H9 (cell line): ENCODE results near the gene SDK2. TPM values are rescaled to one million over a fixed set of nuclear protein-coding genes. Genes with fewer than 3 reads are reported as not detected.

Experiments used
- DNase-seq: peaks from one replicate; pipeline ENCODE4 v3.0.0-alpha.2; 2017
- H2AFZ ChIP-seq: one replicate; pipeline ENCODE4 v1.6.1; 2013; ENCODE audit warnings: mild to moderate bottlenecking, low read length, control low read depth, moderate library complexity
- H2AK5ac ChIP-seq: 2 replicates; pipeline ENCODE4 v1.6.1; 2013; ENCODE audit warnings: low read length, control low read depth, mixed read lengths; ENCODE audit not compliant: insufficient read length
- H2BK120ac ChIP-seq: one replicate; pipeline ENCODE4 v1.6.1; 2013; ENCODE audit warnings: low read depth, mild to moderate bottlenecking, low read length, control low read depth, inconsistent platforms; ENCODE audit not compliant: poor library complexity, severe bottlenecking
- H2BK12ac ChIP-seq: 2 replicates; pipeline ENCODE4 v1.6.1; 2013; ENCODE audit warnings: low read length, control low read depth, mixed read lengths, low read depth; ENCODE audit not compliant: insufficient read length
- H2BK15ac ChIP-seq: 2 replicates; pipeline ENCODE4 v1.6.1; 2013; ENCODE audit warnings: low read depth, low read length, control low read depth
- H2BK20ac ChIP-seq: one replicate; pipeline ENCODE4 v1.6.1; 2013; ENCODE audit warnings: low read depth, mild to moderate bottlenecking, low read length, control low read depth, inconsistent platforms; ENCODE audit not compliant: poor library complexity, severe bottlenecking
- H2BK5ac ChIP-seq: 2 replicates; pipeline ENCODE4 v1.6.1; 2013; ENCODE audit warnings: low read length, control low read depth, mixed read lengths; ENCODE audit not compliant: insufficient read length
- H3K14ac ChIP-seq: 2 replicates; pipeline ENCODE4 v1.6.1; 2013; ENCODE audit warnings: low read length, control low read depth; ENCODE audit not compliant: insufficient read depth
- H3K18ac ChIP-seq: 2 replicates; pipeline ENCODE4 v1.6.1; 2013; ENCODE audit warnings: low read depth, mild to moderate bottlenecking, mixed read lengths, low read length, control low read depth; ENCODE audit not compliant: insufficient read length
- H3K23ac ChIP-seq: 2 replicates; pipeline ENCODE4 v1.6.1; 2013; ENCODE audit warnings: low read length, control low read depth, mixed read lengths, low read depth; ENCODE audit not compliant: insufficient read length
- H3K23me2 ChIP-seq: 2 replicates; pipeline ENCODE4 v1.6.1; 2013; ENCODE audit warnings: low read depth, mild to moderate bottlenecking, mixed read lengths, low read length, control low read depth; ENCODE audit not compliant: insufficient read length, poor library complexity, severe bottlenecking
- H3K27ac ChIP-seq: 2 replicates; pipeline ENCODE4 v1.5.1; 2013; ENCODE audit warnings: low read length, control low read depth, mixed read lengths, low read depth; ENCODE audit not compliant: insufficient read length
- H3K27me3 ChIP-seq: 2 replicates; pipeline ENCODE4 v1.6.1; 2013; ENCODE audit warnings: low read length, control low read depth, inconsistent platforms; ENCODE audit not compliant: insufficient read depth
- H3K4ac ChIP-seq: 2 replicates; pipeline ENCODE4 v1.6.1; 2013; ENCODE audit warnings: low read depth, mild to moderate bottlenecking, control low read depth, inconsistent platforms, low read length, moderate library complexity
- H3K4me1 ChIP-seq: 2 replicates; pipeline ENCODE4 v1.6.1; 2013; ENCODE audit warnings: low read length, control low read depth, inconsistent platforms; ENCODE audit not compliant: insufficient read depth
- H3K4me2 ChIP-seq: 2 replicates; pipeline ENCODE4 v1.6.1; 2013; ENCODE audit warnings: low read length, control low read depth, mixed read lengths; ENCODE audit not compliant: insufficient read length, insufficient read depth
- H3K56ac ChIP-seq: 2 replicates; pipeline ENCODE4 v1.6.1; 2013; ENCODE audit warnings: low read depth, mild to moderate bottlenecking, mixed read lengths, low read length, control low read depth; ENCODE audit not compliant: insufficient read length
- H3K79me1 ChIP-seq: 2 replicates; pipeline ENCODE4 v1.6.1; 2013; ENCODE audit warnings: low read depth, mild to moderate bottlenecking, moderate library complexity, low read length, control low read depth, inconsistent platforms; ENCODE audit not compliant: insufficient read depth, poor library complexity, severe bottlenecking
- H3K79me2 ChIP-seq: 2 replicates; pipeline ENCODE4 v1.6.1; 2013; ENCODE audit warnings: low read length, control low read depth, inconsistent platforms; ENCODE audit not compliant: insufficient read depth
- H3K9ac ChIP-seq: 2 replicates; pipeline ENCODE4 v1.6.1; 2013; ENCODE audit warnings: low read length, control low read depth, mixed read lengths; ENCODE audit not compliant: insufficient read length; ENCODE audit errors: extremely low read depth
- H3K9me3 ChIP-seq: one replicate; pipeline ENCODE4 v1.6.1; 2013; ENCODE audit warnings: low read depth, low read length, inconsistent platforms; ENCODE audit not compliant: control insufficient read depth
- H3T11ph ChIP-seq: one replicate; pipeline ENCODE4 v1.6.1; 2013; ENCODE audit warnings: mild to moderate bottlenecking, low read length, control low read depth, inconsistent platforms
- H4K20me1 ChIP-seq: one replicate; pipeline ENCODE4 v1.6.1; 2013; ENCODE audit not compliant: control insufficient read depth, insufficient read length, insufficient read depth
- H4K5ac ChIP-seq: 2 replicates; pipeline ENCODE4 v1.6.1; 2013; ENCODE audit warnings: low read depth, mild to moderate bottlenecking, mixed read lengths, low read length, control low read depth; ENCODE audit not compliant: insufficient read length
- H4K8ac ChIP-seq: replicated peaks from 2 replicates; pipeline ENCODE4 v1.6.1; 2013; ENCODE audit warnings: low read length, control low read depth, mixed read lengths, low read depth; ENCODE audit not compliant: insufficient read length
- H4K91ac ChIP-seq: 2 replicates; pipeline ENCODE4 v1.6.1; 2013; ENCODE audit warnings: low read depth, mild to moderate bottlenecking, moderate library complexity, mixed read lengths, low read length, control low read depth; ENCODE audit not compliant: insufficient read length
- H3K27ac Mint-ChIP-seq, 3 experiments: 2 replicates in 2 of 3; 3 replicates in 1 of 3; pipeline ENCODE4 v1.8.0; 2020 to 2021; ENCODE audit warnings: mixed read lengths in 3 of 3, mild to moderate bottlenecking in 1 of 3, moderate library complexity in 1 of 3
- H3K27me3 Mint-ChIP-seq: 2 replicates; pipeline ENCODE4 v1.8.0; 2021; ENCODE audit warnings: low read depth, mild to moderate bottlenecking, moderate library complexity, mixed read lengths
- H3K36me3 Mint-ChIP-seq, 3 experiments: 2 replicates in 2 of 3; 3 replicates in 1 of 3; pipeline ENCODE4 v1.8.0; 2020 to 2021; ENCODE audit warnings: low read depth in 3 of 3, mixed read lengths in 3 of 3; ENCODE audit not compliant: insufficient read depth in 1 of 3
- H3K4me1 Mint-ChIP-seq, 2 experiments: 2 replicates each; pipeline ENCODE4 v1.8.0; 2020; ENCODE audit warnings: mixed read lengths in 2 of 2
- H3K4me3 Mint-ChIP-seq, 2 experiments: 2 replicates in 1 of 2; 3 replicates in 1 of 2; pipeline ENCODE4 v1.8.0; 2020 to 2021; ENCODE audit warnings: mild to moderate bottlenecking in 2 of 2, mixed read lengths in 2 of 2, moderate library complexity in 1 of 2
- H3K9me3 Mint-ChIP-seq, 2 experiments: 2 replicates in 1 of 2; 3 replicates in 1 of 2; pipeline ENCODE4 v1.8.0; 2020; ENCODE audit warnings: mild to moderate bottlenecking in 2 of 2, mixed read lengths in 2 of 2, moderate library complexity in 1 of 2
- WGBS: extraction: QIAGEN DNeasy Blood & Tissue Kit; methylation state at CpG from one replicate; pipeline ENCODE4 v1.1.7; 2013; ENCODE audit warnings: missing lambda C conversion rate, low lambda C conversion rate, mixed read lengths; ENCODE audit not compliant: insufficient read length; ENCODE audit errors: extremely low coverage; 5-methylcytosine and 5-hydroxymethylcytosine counted together
- total RNA-seq: library from RNA; stranded (reverse); gene quantifications from 2 replicates; pipeline ENCODE4 v1.2.1, GENCODE V29; 2021
- TF ChIP-seq, protein P1 (sequence below): fragments of 200-600 bp; sonication (generic); conservative IDR thresholded peaks from 3 replicates; pipeline ENCODE4 v1.8.0; 2021; ENCODE audit warnings: antibody characterized with exemption, mild to moderate bottlenecking

SDK2 gene
- total RNA-seq, 1 experiment from 2014 or later: 9.1 TPM

GRCh38 chr17:73551759-73552158, 92.5 kb downstream of the SDK2 start:
- TF ChIP-seq, protein P1, sequence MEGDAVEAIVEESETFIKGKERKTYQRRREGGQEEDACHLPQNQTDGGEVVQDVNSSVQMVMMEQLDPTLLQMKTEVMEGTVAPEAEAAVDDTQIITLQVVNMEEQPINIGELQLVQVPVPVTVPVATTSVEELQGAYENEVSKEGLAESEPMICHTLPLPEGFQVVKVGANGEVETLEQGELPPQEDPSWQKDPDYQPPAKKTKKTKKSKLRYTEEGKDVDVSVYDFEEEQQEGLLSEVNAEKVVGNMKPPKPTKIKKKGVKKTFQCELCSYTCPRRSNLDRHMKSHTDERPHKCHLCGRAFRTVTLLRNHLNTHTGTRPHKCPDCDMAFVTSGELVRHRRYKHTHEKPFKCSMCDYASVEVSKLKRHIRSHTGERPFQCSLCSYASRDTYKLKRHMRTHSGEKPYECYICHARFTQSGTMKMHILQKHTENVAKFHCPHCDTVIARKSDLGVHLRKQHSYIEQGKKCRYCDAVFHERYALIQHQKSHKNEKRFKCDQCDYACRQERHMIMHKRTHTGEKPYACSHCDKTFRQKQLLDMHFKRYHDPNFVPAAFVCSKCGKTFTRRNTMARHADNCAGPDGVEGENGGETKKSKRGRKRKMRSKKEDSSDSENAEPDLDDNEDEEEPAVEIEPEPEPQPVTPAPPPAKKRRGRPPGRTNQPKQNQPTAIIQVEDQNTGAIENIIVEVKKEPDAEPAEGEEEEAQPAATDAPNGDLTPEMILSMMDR: no peak
- no peaks in the 10 kb centered on the region for H4K20me1 ChIP-seq
- no peaks in the 10 kb centered on the region for H3K9me3 ChIP-seq
- Mint-ChIP-seq H3K9me3 (peaks cover 0 to 6% of the 10 kb centered on the region in 2 experiments; a peak in 1 of 5 replicates), H3K4me3 (no peak overlapping the region), H3K4me1 (peaks cover 36 to 59% of the 10 kb centered on the region in 2 experiments), H3K27me3 (no peaks in the 10 kb centered on the region; the same call in 1 of the 2 replicates), H3K27ac (peak overlapping the region in 2 of 3 experiments; percentile 31 to 96; a peak in 2 of 7 replicates), H3K36me3 (peaks cover 0 to 11% (median 2%) of the 10 kb centered on the region in 3 experiments; a peak in 4 of 7 replicates)
- H3K79me1 ChIP-seq: no peaks in the 10 kb centered on the region
- H3T11ph ChIP-seq: no peak overlapping the region
- H2BK120ac ChIP-seq: no peak overlapping the region
- no peak overlapping the region for H4K8ac ChIP-seq
- no peak overlapping the region for H2AK5ac ChIP-seq
- peaks cover 3% of the 10 kb centered on the region; the same call in 1 of the 2 replicates for H3K4me1 ChIP-seq
- H3K79me2 ChIP-seq: no peaks in the 10 kb centered on the region
- no peak overlapping the region for H2BK12ac ChIP-seq
- no peak overlapping the region for H3K9ac ChIP-seq
- H4K91ac ChIP-seq: no peak overlapping the region
- no peak overlapping the region for H4K5ac ChIP-seq
- no peak overlapping the region for H3K56ac ChIP-seq
- H3K4me2 ChIP-seq: no peak overlapping the region
- no peak overlapping the region for H3K14ac ChIP-seq
- H2BK15ac ChIP-seq: no peak overlapping the region
- H3K27me3 ChIP-seq: no peaks in the 10 kb centered on the region
- no peak overlapping the region for H2AFZ ChIP-seq
- no peaks in the 10 kb centered on the region for H3K23me2 ChIP-seq
- H3K27ac ChIP-seq: no peak overlapping the region
- WGBS: no CpG with 5 or more reads among the region's 5 CpGs
- H2BK20ac ChIP-seq: no peak overlapping the region
- no peak overlapping the region for H3K18ac ChIP-seq
- H2BK5ac ChIP-seq: no peak overlapping the region
- no peak overlapping the region for H3K4ac ChIP-seq
- peak; percentile 75 for DNase-seq
- H3K23ac ChIP-seq: no peak overlapping the region
